HG03108 (cell line): ENCODE data around the gene HOXA5.

ENCODE experiments used
- ATAC-seq: cut with Tn5 transposase; IDR thresholded peaks from one replicate; pipeline ENCODE4 v1.9.1; 2021; ENCODE audit warnings: moderate library complexity; ENCODE audit not compliant: unreplicated experiment

HOXA5 gene

DNA sequence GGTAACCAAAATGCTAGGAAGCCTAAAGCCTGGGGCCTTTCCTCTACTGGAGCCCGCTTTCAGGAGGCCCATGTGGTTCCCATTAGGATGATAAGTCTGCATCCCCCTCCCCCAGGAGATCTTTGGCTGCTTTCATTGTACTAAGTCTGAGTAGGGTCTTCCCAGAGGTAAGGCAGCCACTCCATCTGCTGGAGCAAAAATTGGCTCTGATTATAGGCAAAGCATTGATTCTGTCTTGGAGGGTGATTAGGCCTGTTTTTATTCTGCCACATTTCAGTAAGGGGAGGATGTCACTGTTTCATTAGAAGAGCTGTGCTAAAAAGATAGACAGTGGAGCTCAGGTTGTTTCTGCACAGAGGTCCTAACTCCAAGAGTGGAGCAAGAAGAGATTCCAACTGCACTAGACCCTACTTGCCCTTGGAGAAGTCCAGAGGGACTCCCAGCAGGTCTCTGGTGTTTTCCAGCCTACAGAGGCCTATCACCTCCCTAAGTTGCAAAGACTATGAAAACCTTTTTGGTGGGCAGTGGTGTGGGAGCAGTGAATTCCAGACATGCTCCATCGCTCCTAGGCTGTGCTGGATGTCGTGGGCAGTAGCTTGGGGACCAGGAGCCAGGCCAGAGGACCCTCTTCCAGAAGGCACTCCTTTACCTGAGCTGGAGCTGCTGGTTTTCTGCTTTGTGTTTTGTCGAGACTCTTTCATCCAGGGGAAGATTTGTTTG is 33.9 kb downstream of the HOXA5 start:
- ATAC-seq: no peak

DNA sequence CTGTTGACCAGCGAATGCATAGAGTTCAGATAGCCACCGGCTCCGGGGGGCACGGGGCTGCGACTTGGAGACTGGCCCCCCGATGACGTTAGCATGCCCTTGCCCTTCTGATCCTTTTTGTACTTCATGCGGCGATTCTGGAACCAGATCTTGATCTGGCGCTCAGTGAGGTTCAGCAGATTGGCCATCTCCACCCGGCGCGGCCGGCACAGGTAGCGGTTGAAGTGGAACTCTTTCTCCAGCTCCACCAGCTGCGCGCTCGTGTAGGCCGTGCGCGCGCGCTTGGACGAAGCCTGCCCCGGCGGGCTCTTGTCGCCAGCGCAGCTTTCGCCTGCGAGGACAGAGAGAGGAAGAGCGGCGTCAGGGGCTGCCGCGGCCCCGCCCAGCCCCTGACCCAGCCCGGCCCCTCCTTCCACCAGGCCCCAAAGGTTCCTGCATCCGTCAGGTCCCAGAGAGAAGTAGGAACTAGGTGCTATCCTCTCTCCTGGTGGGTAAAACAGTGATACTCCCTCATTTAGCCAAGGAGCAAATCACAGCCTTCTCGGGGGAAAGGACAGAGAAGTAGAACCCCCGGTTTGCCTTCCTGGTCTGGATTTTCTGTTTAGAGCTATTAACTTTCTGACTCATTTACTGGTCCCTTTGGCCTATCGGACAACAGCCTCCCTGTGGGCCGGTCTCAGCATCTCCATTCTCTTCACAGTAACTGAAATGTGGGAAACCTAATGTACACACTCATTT is 34.9 kb downstream of the HOXA5 start:
- no peak for ATAC-seq

DNA sequence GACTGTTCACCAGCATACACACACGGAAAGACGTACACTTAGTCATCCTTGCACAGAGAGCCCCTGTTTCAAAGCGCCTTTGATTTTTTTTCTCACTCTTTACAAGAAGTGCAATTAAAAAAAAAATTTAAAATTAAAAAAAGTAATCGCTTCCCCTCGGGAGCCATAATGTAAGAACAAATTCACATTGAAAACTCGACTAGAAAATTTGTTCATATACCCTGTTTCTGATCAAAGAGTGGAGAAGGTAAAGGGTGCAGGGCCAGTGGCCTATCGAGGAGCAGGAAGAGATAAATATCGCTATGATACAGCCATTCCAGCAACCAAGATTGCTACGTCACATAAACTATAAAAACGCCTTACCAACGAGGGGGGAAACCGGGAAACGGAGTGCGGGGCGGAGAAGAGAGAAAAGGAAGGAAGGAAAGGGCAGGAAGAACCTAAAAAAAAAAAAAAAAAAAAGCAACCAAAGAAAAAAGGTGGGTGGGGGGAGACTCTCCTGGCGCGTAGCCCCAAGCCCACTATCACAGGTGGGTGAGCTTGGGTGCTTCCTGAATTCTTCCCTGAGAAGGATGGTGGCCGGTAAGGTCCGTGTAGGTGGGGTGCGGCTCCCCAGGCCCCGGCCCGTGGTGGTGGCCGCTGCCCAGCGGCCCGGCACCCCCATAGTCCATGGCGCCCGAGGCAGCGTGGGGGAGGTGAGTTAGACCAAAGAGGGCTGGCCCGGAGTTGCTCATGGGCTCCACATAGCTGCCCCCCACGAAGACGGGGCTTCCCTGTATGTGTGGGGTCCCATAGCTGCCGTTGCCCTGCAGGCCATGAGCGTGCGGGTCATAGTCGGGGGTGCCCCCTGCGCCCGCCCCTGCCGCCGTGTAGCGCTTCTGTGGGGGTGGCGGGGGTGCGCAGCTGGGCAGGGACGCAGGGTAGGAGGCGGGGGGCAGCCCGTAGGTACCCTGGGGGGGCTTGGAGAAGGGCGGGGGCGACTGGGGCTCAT is 35.8 kb downstream of the HOXA5 start:
- ATAC-seq: no peak

DNA sequence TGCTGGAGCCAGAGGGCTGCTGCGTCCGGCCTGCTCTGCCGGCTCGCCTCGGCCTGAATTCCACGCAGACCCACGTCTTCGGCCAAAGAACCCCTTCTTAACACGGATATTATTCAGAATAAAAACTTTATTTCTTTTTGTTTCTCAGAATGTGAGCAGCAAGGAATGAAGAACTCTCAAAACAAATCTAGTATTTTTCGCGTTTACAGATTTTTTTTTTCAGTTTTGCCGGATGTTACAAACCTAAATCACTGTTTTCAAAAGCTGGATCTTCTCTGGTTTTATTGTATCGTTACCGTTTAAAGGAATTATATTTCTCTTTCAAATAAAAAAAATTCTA is 36.6 kb downstream of the HOXA5 start:
- no peak for ATAC-seq

DNA sequence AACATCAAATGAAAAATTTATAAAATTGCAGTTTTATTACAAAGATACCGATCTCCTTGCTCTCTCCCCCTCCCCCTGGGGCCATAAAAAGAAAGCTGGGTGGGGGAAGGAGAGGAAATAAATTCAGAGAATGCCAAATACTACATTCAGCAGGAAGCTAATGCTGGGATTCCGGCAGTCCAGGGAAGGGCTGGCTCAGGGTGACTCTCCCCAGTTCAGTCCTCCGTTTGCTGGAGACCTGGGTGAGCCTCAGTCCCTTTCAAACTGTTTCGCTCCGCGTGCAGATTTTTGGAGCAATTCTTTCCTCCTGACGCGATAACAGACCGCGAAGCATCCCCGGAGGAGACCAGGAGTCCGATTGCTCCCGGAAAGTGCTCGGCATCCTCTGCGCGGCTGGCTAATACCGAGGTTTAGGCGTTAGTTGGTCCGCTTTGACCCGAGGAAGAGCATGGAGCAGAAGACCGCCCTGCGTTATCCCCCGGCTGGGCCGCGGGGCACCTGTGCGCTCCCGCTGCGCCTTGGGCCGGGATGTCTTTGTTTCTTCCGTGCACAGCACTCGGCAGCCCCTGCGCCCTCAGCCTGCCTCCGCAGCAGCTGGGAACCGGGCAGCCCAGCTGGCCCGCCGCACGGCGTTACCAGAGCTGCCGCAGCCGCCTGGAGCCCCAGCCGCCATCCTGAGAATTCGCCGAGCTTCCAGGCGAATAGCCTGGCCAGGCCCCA is 37.1 kb downstream of the HOXA5 start:
- no peak for ATAC-seq

DNA sequence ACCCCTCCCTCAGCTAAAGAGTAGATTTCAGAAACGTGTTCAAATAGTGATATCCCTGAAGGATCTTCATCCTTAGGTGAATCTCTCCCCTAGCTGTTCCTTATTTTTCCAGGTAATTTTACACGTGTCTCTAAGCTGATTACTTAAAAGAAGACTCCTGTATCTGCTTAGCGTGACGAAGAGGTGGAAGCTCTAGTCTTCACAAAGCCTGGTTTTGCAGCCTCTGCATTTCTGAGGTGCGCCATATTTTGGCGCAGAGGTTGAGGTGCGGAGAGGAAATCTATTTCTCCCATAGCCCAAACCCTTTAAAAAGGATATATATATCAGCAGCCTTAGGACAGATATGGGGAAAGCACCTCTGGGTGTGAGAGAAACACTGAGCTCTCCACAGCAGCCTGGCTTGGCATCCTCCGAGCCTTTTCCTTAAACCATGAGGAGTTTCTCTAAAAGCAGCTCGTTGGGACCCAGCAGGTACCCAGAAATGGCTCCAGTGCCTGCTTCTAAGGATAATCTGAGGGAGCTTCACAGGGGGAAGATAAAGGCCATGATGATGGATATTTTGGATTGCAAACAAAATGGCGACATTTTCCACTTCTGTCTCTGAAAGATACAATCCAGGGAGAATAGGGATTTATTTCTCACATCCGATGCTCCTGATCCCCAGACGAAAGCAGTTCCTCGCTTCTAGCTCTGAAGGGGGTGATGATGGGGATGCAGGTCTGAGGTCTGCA is 38.0 kb downstream of the HOXA5 start:
- no peak for ATAC-seq

DNA sequence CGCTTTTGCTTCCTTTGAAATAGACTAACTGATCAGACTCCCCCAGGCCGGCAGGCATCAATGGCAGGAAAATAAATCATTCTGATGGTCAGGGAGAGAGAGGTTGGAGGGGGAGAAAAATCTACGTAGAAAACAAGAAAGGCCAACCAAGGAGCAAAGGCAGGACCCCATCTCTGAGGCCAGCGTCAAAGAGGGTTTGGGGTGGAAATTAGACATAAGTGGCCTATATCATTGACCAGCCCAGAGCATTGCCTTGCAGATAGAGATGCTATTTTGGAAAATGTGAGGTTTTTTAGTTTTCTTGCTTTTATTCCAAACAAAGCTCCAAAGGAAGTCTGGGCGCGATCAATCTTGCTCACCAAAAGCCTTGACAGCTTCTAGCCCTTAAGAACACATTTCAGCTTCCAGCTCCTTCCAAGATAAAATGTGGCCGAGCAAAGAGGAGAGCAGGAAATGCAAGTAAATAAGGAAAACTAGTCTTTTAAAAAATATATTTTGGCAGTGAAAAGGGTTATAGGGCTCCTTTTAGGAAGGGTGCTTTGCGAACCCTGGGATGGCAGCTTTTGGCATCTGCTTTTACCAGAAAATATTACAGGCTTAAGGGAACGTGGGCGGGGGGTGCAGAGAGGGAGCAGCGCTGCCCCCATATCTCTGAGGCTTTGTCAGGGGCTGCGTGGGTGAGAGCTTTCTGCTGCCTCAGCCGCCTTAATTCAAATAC is 39.0 kb downstream of the HOXA5 start:
- ATAC-seq: no peak

DNA sequence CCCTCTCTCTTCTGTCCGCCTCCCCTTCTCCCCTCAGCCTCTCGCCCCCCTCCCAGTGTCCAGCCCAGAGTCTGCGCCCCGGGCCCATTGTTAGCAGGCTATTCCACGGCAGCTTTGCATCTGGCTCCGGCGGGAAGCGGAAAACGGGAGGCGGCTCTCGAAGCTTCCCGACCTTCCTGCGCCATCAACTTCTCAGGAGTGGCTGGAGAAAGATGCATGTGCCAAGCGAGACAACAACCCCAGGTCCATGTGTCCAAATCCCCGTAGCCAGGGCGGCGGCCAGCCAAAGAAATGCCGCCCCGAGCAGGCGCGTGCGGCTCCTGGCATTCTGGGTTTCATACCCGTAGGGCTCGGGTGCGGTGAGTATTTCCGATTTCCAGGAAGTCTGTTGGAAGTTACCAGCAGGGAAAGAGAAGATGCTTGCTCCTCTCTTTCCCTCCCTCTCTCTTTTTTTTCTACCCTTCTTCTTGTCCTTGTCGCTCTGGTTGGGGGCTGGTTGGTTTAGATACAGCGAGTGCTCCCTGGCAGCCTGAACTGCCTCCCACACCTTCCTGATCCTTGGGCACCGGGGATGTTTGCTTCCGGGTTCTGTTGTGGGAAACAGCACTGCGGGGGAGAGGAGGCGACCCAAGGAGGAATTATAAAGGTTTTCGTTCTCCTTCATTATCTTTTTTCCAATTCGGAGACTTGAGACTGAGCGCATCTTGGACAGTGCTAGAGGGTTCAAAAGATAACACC is 39.8 kb downstream of the HOXA5 start:
- ATAC-seq: no peak

DNA sequence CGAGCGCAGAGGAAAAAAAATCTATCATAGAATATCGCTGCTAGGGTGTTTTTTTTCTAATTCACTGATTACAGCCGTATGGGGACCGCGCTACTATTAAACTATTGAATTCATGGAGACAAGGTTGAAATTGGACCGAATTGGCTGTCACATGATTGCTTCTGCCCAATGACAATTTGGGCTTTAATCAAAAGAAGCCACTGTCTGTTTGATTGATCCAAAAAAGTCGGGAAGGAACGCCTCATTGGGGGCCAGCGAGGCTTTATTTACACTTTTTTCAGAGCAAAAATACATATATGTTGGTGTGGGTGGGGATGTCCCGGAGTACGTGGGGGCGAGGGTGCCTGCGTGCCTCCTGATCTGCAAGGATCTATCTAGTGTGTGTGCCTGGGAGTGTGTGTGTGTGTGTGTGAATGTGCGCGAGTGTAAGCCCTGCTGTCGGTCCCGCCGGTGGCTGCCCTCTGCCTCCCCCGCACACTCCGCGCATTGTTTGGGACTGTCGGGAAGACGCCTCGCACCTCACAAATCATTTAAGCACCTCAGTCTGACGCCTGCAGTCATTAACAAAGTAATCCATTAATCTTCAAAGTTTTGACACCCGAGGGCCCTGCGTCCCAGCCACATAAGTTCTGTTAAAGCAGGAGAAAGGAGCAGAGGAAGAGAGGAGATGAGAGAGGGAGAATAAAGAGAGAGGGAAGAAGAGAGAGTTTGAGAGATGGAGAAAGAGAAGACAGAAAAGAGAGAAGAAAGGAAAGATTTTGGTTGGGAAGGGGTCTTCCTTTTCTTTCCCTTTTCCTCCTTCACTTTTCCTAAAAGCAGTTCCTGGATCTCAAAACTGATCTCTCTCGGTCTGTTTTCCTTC is 40.7 kb downstream of the HOXA5 start, which contains the start of gene HOXA2:
HOXA2 (minus strand) TSS at position 103 of the 862 bp plus-strand sequence. CDS start 183 bp downstream, outside the sequence.
- no peak for ATAC-seq

DNA sequence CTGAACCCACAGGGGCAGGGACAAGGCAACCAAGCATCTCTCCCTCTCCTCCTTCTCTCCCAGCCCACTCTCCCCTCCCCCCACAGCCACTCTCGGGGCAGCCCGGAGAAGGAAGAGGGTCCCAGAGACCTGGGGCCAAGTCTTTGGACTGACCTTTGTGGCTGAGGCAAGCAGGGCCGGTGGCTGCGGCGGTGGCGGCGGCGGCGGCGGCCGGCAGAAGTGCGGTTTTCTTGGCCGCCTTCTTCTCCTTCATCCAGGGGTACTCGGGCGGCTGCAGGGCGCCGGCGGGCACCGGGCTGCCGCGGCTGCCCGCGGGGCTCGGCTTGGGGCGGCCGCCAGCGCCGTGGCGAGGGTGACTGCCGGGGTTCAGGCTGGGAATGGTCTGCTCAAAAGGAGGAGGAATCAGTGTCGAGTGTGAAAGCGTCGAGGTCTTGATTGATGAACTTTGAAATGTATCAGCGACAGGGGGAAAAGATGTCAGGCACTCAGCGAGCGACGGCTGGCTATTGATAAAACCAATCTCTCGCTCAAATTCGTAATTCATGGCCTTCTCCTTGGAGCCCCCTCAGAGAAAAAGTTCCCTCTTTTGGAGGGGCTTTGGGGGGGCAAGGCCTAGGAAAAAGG is 41.4 kb downstream of the HOXA5 start:
- ATAC-seq: no peak

DNA sequence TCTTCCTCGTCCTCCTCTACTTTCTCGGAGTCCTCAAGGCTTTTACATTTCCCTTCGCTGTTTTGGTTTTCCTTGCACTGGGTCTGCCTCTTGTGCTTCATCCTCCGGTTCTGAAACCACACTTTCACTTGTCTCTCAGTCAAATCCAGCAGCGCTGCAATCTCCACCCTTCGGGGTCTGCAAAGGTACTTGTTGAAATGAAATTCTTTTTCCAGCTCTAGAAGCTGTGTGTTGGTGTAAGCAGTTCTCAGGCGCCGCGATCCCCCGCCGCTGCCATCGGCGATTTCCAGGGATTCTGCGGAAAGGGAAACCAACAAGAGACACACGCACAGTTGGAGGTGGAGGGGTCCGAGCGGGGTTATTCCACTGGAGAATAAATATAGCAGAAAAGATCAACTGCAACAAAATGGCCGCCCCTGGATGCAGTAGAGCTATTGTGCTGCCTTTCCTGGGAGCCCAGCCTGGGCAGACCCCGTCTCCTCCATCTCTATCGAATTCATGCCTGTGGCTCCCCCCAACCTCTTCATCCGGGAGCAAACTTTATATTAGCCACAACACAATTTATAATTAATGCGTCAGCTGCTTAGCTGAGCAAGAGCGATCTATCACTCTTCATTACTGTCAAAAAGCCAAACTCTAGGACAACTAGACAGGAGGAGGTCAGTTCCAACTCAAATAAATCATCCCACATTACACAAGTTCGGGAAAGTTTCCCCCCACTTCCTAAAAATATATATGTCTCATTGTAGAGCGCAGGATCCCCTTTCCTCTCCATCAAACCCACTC is 42.1 kb downstream of the HOXA5 start:
- ATAC-seq: no peak

DNA sequence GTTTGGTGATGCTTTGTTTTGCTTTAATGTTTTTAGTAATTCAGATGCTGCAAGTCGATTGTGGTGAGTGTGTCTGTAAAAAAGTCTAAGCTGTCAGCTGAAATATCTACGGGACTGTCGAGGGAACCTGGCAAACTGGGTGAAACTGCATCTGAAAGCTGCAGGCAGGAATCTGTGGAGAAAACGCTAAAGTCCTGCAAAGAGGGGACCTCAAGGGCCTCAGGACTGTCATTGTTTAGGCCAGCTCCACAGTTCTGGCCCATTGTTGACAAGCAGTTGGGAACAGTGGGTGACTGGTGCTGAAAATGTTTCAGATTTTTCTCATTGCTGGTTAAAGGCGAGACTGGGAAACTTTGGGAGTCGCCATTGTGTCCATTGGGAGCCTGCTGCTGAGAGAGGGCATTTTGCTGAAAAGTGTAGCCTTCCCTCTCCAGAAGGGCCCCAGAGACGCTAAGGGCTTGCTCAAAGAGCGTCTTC is 42.7 kb downstream of the HOXA5 start:
- ATAC-seq: no peak

DNA sequence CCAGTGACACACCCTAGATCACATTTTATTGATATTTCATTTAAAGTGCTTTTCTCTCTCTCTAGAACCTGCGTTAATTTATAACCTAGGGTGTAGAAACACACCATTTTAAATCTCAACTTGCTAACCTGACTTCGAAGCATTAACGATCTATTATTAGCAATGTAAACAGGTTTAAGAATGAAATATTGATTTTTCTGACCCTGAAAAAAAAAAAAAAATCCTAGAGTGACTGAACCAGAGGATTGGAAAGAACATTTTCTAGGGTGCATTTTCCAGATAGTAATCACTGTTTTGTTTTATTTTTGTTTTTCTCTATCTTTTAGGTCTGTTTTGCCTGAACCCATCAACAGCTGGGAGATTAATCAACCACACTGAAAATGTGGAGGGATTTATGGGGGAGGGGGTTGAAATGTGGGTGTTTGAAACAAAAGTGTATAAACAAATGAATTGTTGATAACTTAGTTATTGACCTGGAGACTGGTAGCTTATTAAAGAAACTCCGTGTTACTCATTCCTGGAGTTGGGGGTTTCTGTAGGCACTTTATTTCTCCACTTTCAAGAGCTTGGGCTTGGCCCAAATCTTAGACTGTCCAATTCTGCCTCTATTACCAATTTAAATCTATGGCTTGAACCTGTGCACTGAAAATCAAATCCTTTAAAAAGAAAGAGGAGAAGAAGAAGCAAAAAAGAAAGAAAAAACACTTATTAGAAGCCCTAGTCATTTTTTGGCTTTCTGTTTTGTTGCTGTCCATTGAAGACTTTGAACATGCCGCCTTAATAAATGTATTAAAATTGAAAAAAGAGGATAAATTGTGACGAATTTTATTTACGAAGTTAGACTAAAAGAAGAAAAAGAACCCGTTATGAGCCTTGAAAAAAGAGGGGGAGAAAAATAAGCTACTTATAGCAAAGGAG is 43.8 kb downstream of the HOXA5 start:
- ATAC-seq: no peak

DNA sequence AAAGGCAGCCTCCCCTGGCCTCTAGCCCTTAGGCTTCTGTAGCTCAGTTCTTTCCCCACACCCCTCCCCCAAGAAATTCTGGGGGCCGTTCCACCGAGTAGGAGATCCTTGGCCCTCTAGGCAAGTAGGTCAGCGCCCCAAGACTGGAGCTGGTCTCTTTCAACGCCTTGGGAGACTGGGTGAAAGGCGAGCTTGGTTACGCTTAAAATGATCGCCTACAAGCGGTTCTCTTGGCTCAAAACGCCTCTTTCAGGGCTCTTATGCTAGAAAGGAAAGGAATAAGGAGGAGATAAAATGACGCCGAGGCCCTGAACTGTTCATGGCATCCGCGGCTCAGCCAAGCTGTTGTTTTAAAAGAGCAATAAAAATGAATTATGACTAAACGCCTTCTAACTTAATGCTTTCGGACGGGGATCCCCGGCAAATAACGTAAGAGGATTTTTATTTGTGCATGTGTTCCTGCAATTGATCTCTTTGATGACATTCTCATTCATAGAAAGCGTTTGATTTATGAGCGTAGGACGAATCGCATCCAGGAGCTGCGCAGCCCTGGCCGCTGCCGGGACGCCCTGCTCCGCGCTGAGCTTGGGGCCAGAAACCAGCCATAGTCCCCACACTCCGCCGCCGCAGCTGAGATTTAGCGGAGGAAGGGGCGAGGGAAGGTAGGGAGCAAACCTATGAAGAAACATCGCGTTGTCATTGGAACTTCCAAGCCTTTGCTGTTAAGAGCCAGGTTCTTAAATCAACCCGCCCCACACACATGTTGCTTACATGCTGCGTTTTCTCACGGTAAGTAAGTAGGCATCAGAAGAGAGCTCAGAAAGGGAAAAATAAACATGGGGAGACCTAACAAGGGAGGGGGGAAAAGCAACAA is 44.7 kb downstream of the HOXA5 start:
- ATAC-seq: no peak
